SK-N-SH (cell line): ENCODE results near the gene HTR7. TPM values are rescaled to one million over a fixed set of nuclear protein-coding genes. Genes with fewer than 3 reads are reported as not detected.
"Not testable (repeated sequence)": the region's sequence is repeated elsewhere in the genome, so short reads cannot be mapped to it uniquely, and the experiment has no call there.

Experiments used
- CTCF ChIA-PET: fragments of 300-600, 350-600 bp; formaldehyde crosslinking; extraction: SDS; loops from one replicate; lab custom pipeline; 2021; lab: Yijun Ruan, JAX
- POLR2A ChIA-PET: fragments of 350-600 bp; sonication (Branson Sonifier 250); formaldehyde crosslinking; extraction: SDS; loops from one replicate; lab custom pipeline; 2020; ENCODE audit warnings: antibody characterized with exemption, inconsistent platforms; lab: Yijun Ruan, JAX
- DNase-seq: peaks from one replicate; pipeline ENCODE4 v3.0.0; 2012
- H2AFZ ChIP-seq: fragments of 200-600 bp; sonication (generic); 2 replicates; pipeline ENCODE4 v1.8.1; 2016; ENCODE audit warnings: antibody characterized with exemption, mild to moderate bottlenecking, low read depth
- H3F3A ChIP-seq: fragments of 200-600 bp; sonication (generic); replicated peaks from 2 replicates; pipeline ENCODE3; 2016; ENCODE audit warnings: antibody characterized with exemption, mild to moderate bottlenecking; ENCODE audit not compliant: insufficient read depth
- H3K27ac ChIP-seq, 2 experiments: fragments of 200-500 bp in 1 of 2; fragments of 200-600 bp in 1 of 2; sonication (Bioruptor generic) in 1 of 2; sonication (generic), shearing (Covaris generic) in 1 of 2; 2 replicates each; pipeline versions ENCODE4 v1.5.1 to v1.6.1; 2014 to 2016; ENCODE audit warnings: low read depth in 2 of 2, inconsistent platforms in 1 of 2, low read length in 1 of 2, mild to moderate bottlenecking in 1 of 2, mixed read lengths in 1 of 2
- H3K27me3 ChIP-seq: fragments of 200-600 bp; sonication (generic), shearing (Covaris generic); 2 replicates; pipeline ENCODE4 v1.6.1; 2016; ENCODE audit warnings: mixed run types; ENCODE audit not compliant: insufficient read depth
- H3K36me3 ChIP-seq, 2 experiments: fragments of 200-500 bp in 1 of 2; fragments of 200-600 bp in 1 of 2; sonication (Bioruptor generic) in 1 of 2; sonication (generic) in 1 of 2; replicated peaks in 1 of 2; 2 replicates each; pipeline versions ENCODE3 to v1.5.1; 2014 to 2016; ENCODE audit warnings: low read length in 1 of 2, mild to moderate bottlenecking in 1 of 2; ENCODE audit not compliant: insufficient read depth in 2 of 2, control insufficient read depth in 1 of 2
- H3K4me1 ChIP-seq, 2 experiments: fragments of 200-500 bp in 1 of 2; fragments of 200-600 bp in 1 of 2; sonication (Bioruptor generic) in 1 of 2; sonication (generic), shearing (Covaris generic) in 1 of 2; 2 replicates each; pipeline versions ENCODE4 v1.5.1 to v1.6.1; 2014 to 2016; ENCODE audit warnings: low read depth in 1 of 2, low read length in 1 of 2, mixed run types in 1 of 2; ENCODE audit not compliant: insufficient read depth in 2 of 2, control insufficient read depth in 1 of 2
- H3K4me2 ChIP-seq: fragments of 200-600 bp; sonication (generic), shearing (Covaris generic); 2 replicates; pipeline ENCODE4 v1.6.1; 2017; ENCODE audit warnings: mixed run types
- H3K4me3 ChIP-seq, 2 experiments: fragments of 200-500 bp in 1 of 2; fragments of 200-600 bp in 1 of 2; sonication (Bioruptor generic) in 1 of 2; sonication (generic), shearing (Covaris generic) in 1 of 2; 2 replicates each; pipeline versions ENCODE4 v1.5.1 to v1.8.1; 2014 to 2016; ENCODE audit warnings: low read depth in 2 of 2, inconsistent platforms in 1 of 2, low read length in 1 of 2, mild to moderate bottlenecking in 1 of 2, mixed read lengths in 1 of 2, moderate library complexity in 1 of 2
- H3K79me2 ChIP-seq: fragments of 200-600 bp; sonication (generic); 2 replicates; pipeline ENCODE4 v1.8.1; 2017; ENCODE audit warnings: mild to moderate bottlenecking; ENCODE audit not compliant: insufficient read depth
- H3K9ac ChIP-seq: fragments of 200-600 bp; sonication (generic); 2 replicates; pipeline ENCODE4 v1.6.1; 2017; ENCODE audit warnings: mixed run types
- H3K9me2 ChIP-seq: fragments of 200-600 bp; sonication (generic); 2 replicates; pipeline ENCODE4 v1.6.1; 2017; ENCODE audit warnings: mixed run types
- H3K9me3 ChIP-seq: fragments of 200-600 bp; sonication (generic); 2 replicates; pipeline ENCODE4 v1.6.1; 2017; ENCODE audit warnings: mixed run types, mild to moderate bottlenecking, moderate library complexity
- H4K20me1 ChIP-seq: fragments of 200-600 bp; sonication (generic); 2 replicates; pipeline ENCODE4 v1.6.1; 2017; ENCODE audit warnings: mild to moderate bottlenecking, mixed run types; ENCODE audit not compliant: insufficient read depth
- ELF1 ChIP-seq: IDR thresholded peaks from 2 replicates; pipeline ENCODE4 v1.4.0; 2012
- FOSL2 ChIP-seq: IDR thresholded peaks from 2 replicates; pipeline ENCODE4 v1.4.0; 2012; ENCODE audit warnings: low read depth, mild to moderate bottlenecking, moderate library complexity, borderline replicate concordance
- FOXM1 ChIP-seq: IDR thresholded peaks from 2 replicates; pipeline ENCODE4 v1.4.0; 2012; ENCODE audit warnings: low read depth, mild to moderate bottlenecking
- GABPA ChIP-seq: IDR thresholded peaks from 2 replicates; pipeline ENCODE4 v1.4.0; 2012; ENCODE audit warnings: low read depth, mild to moderate bottlenecking
- IRF3 ChIP-seq: fragments of 150-350 bp; IDR thresholded peaks from 2 replicates; pipeline ENCODE4 v1.6.1; 2016; ENCODE audit warnings: mild to moderate bottlenecking, low read depth, low read length
- MAX ChIP-seq: IDR thresholded peaks from 2 replicates; pipeline ENCODE4 v1.4.0; 2012; ENCODE audit warnings: low read depth
- NRF1 ChIP-seq: IDR thresholded peaks from 2 replicates; pipeline ENCODE4 v1.6.1; 2012; ENCODE audit warnings: low read depth, mild to moderate bottlenecking, low read length
- PBX3 ChIP-seq: IDR thresholded peaks from 2 replicates; pipeline ENCODE4; 2012
- RAD21 ChIP-seq: IDR thresholded peaks from 2 replicates; pipeline ENCODE4 v1.6.1; 2012; ENCODE audit warnings: mild to moderate bottlenecking, low read length
- RFX5 ChIP-seq: IDR thresholded peaks from 2 replicates; pipeline ENCODE4 v1.6.1; 2012; ENCODE audit warnings: mild to moderate bottlenecking, improper control_type of control experiment, low read length
- SIN3A ChIP-seq: IDR thresholded peaks from 2 replicates; pipeline ENCODE4 v1.6.1; 2012; ENCODE audit warnings: low read depth, mild to moderate bottlenecking, low read length, moderate library complexity, borderline replicate concordance
- SMC3 ChIP-seq: IDR thresholded peaks from 2 replicates; pipeline ENCODE4 v1.6.1; 2012; ENCODE audit warnings: low read depth, low read length, improper control_type of control experiment
- TEAD4 ChIP-seq: IDR thresholded peaks from 2 replicates; pipeline ENCODE4 v1.4.0; 2012; ENCODE audit warnings: mild to moderate bottlenecking, borderline replicate concordance; ENCODE audit not compliant: insufficient read depth
- USF1 ChIP-seq: IDR thresholded peaks from 2 replicates; pipeline ENCODE4 v1.4.0; 2012; ENCODE audit warnings: low read depth, borderline replicate concordance
- USF2 ChIP-seq: fragments of 150-350 bp; IDR thresholded peaks from 2 replicates; pipeline ENCODE4 v1.6.1; 2017; ENCODE audit warnings: antibody characterized with exemption, low read length, low read depth, borderline replicate concordance
- YY1 ChIP-seq: IDR thresholded peaks from 2 replicates; pipeline ENCODE4 v1.4.0; 2012; ENCODE audit warnings: low read depth, mild to moderate bottlenecking
- ZBTB33 ChIP-seq: IDR thresholded peaks from 2 replicates; pipeline ENCODE4 v1.4.0; 2012; ENCODE audit warnings: low read depth, borderline replicate concordance
- WGBS: methylation state at CpG from one replicate; pipeline ENCODE4 v1.1.6; 2017; ENCODE audit warnings: low lambda C conversion rate; 5-methylcytosine and 5-hydroxymethylcytosine counted together
- polyA plus RNA-seq, 3 experiments: library from polyadenylated mRNA; depleted of rRNA; stranded (reverse); fragments of >200 nt; gene quantifications; 2 replicates each; pipeline ENCODE4 v1.2.3, GENCODE V29; 2012

HTR7 gene
- polyA plus RNA-seq, 1 of the 3 experiments (the other 2 are of a cell fraction): 0.16 TPM

GRCh38 chr10:90813594-90814365 is 44.1 kb downstream of the HTR7 start:
- Histone ChIP-seq H3K9me3 (no peaks in the 10 kb centered on the region), H3K9ac (no peak overlapping the region), H3K27ac (no peak overlapping the region), H4K20me1 (no peaks in the 10 kb centered on the region), H3K79me2 (no peaks in the 10 kb centered on the region), H3F3A (no peaks in the 10 kb centered on the region), H3K4me3 (no peak overlapping the region), H3K36me3 (no peaks in the 10 kb centered on the region), H3K27me3 (peaks cover 28% of the 10 kb centered on the region), H3K9me2 (no peaks in the 10 kb centered on the region), H2AFZ (no peak overlapping the region), H3K4me1 (no peaks in the 10 kb centered on the region), H3K4me2 (no peak overlapping the region)
- WGBS: 13% methylated on average over 7 of the region's 7 CpGs
- DNase-seq: no peak
- ChIA-PET POLR2A (no interaction called here), CTCF (interaction anchor here (0.9 kb wide), 1 partner anchor 63 kb away, joined by 3 read pairs; no protein-coding TSS in a partner anchor)
- TF ChIP-seq FOSL2 (no peak), IRF3 (no peak), PBX3 (no peak), ZBTB33 (no peak), RAD21 (no peak), USF2 (no peak), RFX5 (no peak), GABPA (no peak), SIN3A (no peak), SMC3 (no peak), USF1 (no peak), FOXM1 (no peak), NRF1 (no peak), YY1 (no peak), ELF1 (no peak), TEAD4 (no peak), MAX (no peak)

GRCh38 chr10:90807106-90807505 is 50.7 kb downstream of the HTR7 start:
- H3K27ac ChIP-seq, H3F3A ChIP-seq, H3K9me2 ChIP-seq, H3K4me3 ChIP-seq, H4K20me1 ChIP-seq, H3K4me2 ChIP-seq, POLR2A ChIA-PET, H3K9ac ChIP-seq, H3K4me1 ChIP-seq, H3K79me2 ChIP-seq, H3K36me3 ChIP-seq, DNase-seq, H2AFZ ChIP-seq, CTCF ChIA-PET, H3K9me3 ChIP-seq: not testable (repeated sequence)
- WGBS: 24% methylated on average over 4 of the region's 4 CpGs
- H3K27me3 ChIP-seq: peaks cover 24% of the 10 kb centered on the region; the same call in 1 of the 2 replicates
